ENCODE results near the gene XKR3.
"Not testable (repeated sequence)": the region's sequence is repeated elsewhere in the genome, so short reads cannot be mapped to it uniquely, and the experiment has no call there.

Gene XKR3

DNA sequence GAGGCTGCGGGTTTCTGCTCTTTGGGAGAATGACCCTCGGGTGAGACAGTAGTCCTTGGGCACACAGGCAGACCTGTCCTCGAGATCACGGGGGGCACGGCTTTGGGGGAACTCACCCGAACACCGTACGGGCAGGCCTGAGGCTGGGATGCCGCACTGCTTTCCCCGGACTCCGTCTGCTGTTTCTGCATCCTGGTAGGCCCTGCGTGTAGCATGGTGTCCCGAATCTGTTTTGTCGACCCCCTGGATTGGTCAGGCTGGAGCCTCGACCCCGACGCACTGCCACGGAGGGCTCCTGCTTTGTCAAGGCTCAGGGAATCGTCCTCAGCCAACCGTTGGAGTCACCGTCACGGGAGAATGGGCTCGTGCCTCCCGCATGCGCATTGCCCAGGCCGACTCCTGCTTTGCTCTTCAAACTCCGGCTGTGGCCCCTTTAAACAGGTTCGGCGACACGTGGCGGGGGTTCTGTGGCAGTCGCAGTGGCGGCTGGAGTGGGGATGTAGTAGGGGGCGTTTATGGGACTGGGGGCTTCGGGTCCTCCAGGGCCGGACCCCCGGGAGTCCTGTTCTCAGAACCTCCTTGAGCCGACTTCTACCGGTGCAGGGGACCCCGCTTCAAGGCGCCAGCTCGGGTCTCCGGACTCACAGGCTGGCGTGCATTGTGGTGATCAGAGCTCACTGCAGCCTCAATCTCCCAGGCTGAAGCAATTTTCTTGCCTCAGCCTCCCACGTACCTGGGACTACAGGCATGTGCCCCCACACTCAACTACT lies 76.9 kb downstream of the XKR3 start:
- not testable (repeated sequence) for DNase-seq (ENCODE audit: low read depth in 4 of 4, low spot score in 1 of 4)

- DNase-seq (ENCODE audit: low read depth in 4 of 4, low spot score in 1 of 4) = not testable (repeated sequence)
Measured at GRCh38 chr22:16747266-16748159, 77.7 kb downstream of the XKR3 start.

GRCh38 chr22:16734271-16734670 lies 90.9 kb downstream of the XKR3 start:
- not testable (repeated sequence) for DNase-seq (ENCODE audit: low read depth in 4 of 4, low spot score in 1 of 4)
